Stimulated activated CD4-positive, alpha-beta T cell treated with anti-CD3 and anti-CD28 coated beads, Interleukin-12 subunit alpha, Interleukin-12 subunit beta, amount 100 ng/mL, for 4 hours (primary cell): Measurements from ENCODE around the gene USP48.

ENCODE experiments used
- DNase-seq: peaks from one replicate; pipeline ENCODE4 v3.0.0-alpha.2; 2020

Gene USP48

GRCh38 chr1:21651214-21652042 lies 131.5 kb downstream of the USP48 start:
- DNase-seq: peak; percentile 49

- no peak for DNase-seq
These were observed 132.5 kb downstream of the USP48 start for GRCh38 chr1:21650400-21650799.

DNA sequence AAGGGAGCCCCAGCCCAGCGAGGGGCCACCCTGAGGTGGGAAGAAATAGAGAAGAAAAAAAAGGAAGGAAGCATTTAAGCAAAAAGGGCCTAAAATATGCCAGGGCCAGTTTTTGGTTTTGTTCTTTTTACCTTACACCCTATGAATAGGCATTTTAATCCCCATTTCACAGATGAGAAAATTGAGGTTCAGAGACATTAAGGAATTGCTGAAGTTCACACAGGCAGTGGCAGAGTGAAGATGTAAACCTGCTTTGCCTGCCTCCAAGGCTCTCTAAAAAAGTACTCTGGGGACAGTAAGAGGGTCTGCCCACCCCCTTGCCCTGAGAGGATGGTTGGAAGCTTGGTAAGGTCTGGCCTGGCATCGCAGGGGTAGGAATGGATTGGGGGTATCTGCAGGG lies 133.6 kb downstream of the USP48 start:
- DNase-seq: no peak

- no peak for DNase-seq
These were observed 134.2 kb downstream of the USP48 start for GRCh38 chr1:21648791-21649190.

DNA sequence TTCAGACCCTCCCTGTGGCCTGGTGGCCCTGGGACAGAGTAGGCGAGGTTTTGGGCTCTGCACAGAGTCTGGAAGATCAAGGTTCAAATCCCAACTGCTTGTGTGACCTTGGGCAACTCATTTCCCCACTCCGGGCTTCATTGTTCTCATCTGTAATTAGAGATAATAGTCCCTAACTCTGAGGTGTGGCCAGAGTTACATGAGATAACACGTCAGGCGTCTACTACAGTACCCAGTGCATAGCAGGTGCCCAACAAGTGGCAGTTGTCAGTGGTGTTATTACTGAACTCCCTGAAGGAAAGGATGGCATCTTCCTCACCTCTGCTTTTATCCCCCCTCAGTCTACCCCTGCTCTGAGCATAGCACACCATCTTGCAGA lies 134.6 kb downstream of the USP48 start:
- no peak for DNase-seq

- no peak for DNase-seq
These were observed 135.3 kb downstream of the USP48 start for GRCh38 chr1:21647431-21648351.

DNA sequence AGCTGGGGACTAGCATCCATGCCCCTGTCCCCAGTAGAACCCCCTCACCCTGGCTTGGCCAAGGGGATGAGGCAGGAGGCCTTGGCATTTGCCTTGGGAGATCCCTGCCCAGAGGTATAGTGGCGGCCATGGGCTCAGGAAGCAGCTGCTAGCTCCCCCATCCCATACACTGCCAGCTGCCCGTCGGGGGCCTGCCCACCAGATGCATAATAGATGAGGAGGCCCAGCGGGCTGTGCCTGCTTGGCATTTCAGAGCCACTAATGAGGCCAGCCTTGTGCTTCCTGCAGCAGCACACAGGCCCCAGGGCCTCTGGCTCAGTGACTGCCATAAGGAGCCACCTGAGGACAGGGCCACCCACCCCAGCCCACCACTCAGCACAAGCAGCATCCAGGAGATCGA lies 137.4 kb downstream of the USP48 start:
- DNase-seq: no peak

DNA sequence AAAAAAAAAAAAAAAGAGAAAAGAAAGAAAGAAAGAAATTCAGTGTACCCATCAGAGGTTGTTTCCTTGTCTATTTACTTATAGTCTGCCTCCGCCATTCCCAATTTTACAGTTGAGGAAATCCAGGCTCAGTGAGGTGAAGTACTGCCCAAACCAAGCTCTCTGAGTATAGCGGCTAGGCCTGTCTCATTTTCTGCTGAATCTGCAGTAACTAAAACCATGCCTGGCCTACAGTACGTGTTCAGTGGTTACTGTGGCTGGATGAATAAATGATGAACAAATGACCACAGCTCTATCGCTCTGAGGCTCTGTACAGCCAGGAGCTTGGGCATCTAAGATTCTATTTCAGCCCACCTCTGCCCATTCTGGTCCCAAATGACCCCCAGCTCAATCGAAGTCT lies 138.0 kb downstream of the USP48 start:
- DNase-seq: no peak

GRCh38 chr1:21644348-21644747 lies 138.6 kb downstream of the USP48 start:
- no peak for DNase-seq

DNA sequence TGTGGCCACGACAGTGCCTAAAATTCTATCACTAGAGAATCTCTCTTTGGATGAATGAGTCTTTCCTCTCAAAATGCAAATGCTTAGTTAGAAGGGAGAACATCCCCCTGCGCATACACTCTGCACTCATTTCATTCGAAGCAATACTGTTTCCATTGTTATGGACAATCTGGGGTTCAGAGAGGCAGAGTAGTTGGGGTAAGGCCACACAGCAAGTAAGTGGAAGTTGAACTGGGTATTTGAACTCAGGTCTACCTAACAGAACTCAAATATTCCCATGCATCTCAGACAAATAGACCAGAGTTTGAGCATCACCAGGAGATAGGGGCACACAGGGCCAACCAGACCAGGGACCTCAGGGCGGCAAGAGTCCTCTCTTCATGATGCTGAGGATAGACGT lies 139.3 kb downstream of the USP48 start:
- DNase-seq: no peak

GRCh38 chr1:21641967-21642739 lies 140.8 kb downstream of the USP48 start:
- DNase-seq: no peak

GRCh38 chr1:21641537-21641936 lies 141.4 kb downstream of the USP48 start:
- DNase-seq: no peak

- DNase-seq: no peak
These were observed 141.9 kb downstream of the USP48 start for GRCh38 chr1:21641076-21641475.

GRCh38 chr1:21640653-21641052 lies 142.3 kb downstream of the USP48 start:
- no peak for DNase-seq

DNA sequence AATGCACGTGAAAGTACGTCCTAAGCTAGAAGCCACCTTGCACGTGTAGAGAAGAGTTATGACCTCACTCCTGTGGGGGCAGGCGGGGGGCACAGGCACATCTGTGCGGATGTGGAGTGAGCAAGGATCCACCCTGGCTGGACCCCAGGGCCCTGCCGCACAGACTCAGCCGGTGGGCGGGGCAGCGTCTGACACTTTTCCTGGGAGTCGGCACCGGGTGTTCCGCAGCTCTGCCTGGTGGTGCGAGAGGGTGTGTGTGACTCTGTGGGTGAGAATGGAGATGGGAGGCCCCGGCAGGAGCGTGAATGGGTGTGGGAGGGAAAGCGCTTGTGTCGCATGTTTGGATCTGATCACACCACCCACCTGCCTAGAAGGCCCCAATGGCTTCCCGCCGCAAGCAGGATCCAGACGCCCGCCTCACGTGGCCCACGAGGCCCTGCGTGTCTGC lies 143.3 kb downstream of the USP48 start:
- no peak for DNase-seq

DNA sequence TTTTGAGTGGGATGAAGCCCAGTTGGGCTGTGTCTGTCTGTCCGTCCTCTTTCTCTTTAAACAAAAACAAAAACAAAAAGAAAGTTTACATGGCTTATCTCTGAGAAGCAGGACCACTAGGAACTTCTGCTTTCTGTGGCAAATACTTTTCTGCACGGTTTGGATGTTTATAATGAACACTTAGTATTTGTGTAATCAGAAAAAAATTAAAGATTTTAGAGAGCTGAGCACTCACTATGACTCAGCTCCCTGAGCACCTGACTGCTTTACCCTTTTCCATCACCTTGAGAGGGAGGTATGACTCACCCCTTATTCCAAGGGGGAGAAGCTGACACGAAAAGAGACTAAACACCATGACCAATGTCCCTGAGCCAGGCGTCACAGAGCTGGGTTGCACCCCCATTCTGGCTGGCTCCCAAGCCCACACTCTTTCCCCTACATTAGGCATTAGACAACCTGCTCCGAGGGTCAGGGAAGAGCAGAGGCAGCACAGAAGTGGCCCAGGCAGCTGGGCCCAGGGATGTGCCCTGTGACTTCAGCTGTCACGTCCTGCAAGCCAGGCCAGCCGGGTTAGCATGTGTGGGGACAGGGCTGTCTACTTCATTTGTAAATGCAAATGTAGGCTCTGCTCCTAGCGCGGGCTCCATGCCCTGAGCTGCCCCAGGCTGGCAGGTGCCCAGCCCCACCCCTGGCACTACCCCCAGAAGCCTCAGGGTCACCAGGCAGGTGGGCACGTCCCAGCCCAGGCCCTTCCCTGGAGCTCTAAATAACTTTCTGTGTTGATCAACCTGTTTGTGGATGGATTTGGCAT lies 144.2 kb downstream of the USP48 start:
- DNase-seq: no peak

- no peak for DNase-seq
These were observed 145.4 kb downstream of the USP48 start for GRCh38 chr1:21637514-21637913.

GRCh38 chr1:21636029-21636428 lies 146.9 kb downstream of the USP48 start:
- no peak for DNase-seq

- DNase-seq: no peak
These were observed 148.0 kb downstream of the USP48 start for GRCh38 chr1:21634806-21635535.

DNA sequence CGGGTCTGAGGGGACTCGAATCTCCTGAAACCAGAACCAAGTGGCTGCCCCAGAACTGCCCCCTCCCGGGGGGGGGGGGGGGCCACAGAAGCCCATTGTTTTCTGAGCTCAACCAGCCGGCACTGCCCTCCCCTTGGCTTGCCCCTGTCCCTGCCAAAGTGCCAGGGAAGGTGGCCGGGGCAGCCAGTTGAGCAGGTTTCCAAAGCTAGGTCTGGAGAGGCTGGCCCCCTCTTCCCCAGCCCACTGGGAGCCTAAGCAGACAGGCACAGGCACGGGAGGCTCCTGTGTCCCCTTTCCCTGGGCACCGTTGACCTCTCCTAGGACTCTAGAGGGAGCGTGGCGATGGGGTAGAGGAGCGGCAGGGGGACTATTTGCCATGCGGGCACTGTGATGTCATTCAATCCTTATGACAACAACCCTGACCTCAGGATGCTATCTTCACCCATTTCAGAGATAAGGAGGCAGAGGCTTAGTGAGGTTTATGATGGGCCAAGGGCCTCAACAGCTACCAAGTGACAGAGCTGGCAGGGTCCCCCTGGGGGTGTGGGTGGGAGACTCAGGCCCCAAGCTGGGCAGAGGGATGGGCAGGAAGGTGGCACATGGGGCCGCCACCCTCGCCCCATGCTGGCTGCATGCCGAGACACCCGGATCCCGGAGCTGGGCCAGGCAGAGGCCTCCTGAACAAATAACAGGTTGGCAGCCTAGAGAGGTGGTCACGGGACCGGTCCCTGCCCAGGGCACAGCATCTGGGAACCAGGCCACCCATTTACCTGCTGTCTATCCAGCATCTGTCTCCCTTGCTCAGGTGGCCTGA lies 148.8 kb downstream of the USP48 start:
- DNase-seq: no peak
